OCI-LY7 (cell line): ENCODE measurements around the gene RIN3.

Source experiments
- CTCF ChIP-seq: fragments of 200-600 bp; sonication (generic); conservative IDR thresholded peaks from 2 replicates; pipeline ENCODE4 v1.5.1; 2014; ENCODE audit warnings: mild to moderate bottlenecking, antibody characterized with exemption, low read length, moderate library complexity, mixed read lengths
- EZH2phosphoT487 ChIP-seq: fragments of 200-600 bp; sonication (generic); IDR thresholded peaks from 2 replicates; pipeline ENCODE4 v1.6.1; 2018; ENCODE audit warnings: low read depth, borderline replicate concordance, mild to moderate bottlenecking, mixed run types, antibody characterized with exemption, low read length, moderate library complexity, mixed read lengths

DNA sequence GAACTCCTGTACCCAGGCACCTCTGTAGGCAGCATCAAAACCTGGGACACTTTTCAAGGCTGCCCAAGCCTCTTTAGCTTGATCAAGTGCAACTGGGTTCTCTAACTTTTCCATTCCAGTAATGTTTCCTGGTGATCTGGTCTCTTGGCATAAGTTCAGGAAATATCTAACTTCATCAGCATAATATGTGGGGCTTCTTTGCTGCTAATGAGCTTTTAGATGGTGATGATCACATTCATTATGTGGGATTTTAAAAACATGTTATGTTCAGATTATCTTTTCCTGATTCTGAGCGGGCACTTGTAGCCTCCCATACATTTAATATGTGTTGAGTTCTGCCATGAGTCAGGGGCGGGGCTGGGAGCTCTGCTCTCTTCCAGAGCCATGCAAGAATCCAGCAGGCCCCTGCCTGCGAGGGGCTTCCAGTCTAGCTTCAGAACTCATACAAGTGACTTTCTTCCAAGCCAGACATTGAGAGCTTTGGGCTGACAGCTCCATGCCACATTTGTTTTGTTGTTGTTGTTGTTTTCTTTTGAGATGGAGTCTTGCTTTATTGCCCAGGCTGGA lies 39.5 kb upstream of the RIN3 start:
- TF ChIP-seq EZH2phosphoT487, result no peak
- no peak for TF ChIP-seq CTCF
